Measurements from ENCODE around the gene CETN3. TPM values are rescaled to one million over a fixed set of nuclear protein-coding genes. Genes with fewer than 3 reads are reported as not detected.
A peak's percentile ranks its signal among the peaks of the same experiment; 100 is the strongest.

Gene CETN3
- total and polyA plus RNA-seq, 2 of the 13 experiments (the other 11 are each of a cell fraction or from before 2014, with no cell fraction given) = 15.4 to 71.5 TPM

DNA sequence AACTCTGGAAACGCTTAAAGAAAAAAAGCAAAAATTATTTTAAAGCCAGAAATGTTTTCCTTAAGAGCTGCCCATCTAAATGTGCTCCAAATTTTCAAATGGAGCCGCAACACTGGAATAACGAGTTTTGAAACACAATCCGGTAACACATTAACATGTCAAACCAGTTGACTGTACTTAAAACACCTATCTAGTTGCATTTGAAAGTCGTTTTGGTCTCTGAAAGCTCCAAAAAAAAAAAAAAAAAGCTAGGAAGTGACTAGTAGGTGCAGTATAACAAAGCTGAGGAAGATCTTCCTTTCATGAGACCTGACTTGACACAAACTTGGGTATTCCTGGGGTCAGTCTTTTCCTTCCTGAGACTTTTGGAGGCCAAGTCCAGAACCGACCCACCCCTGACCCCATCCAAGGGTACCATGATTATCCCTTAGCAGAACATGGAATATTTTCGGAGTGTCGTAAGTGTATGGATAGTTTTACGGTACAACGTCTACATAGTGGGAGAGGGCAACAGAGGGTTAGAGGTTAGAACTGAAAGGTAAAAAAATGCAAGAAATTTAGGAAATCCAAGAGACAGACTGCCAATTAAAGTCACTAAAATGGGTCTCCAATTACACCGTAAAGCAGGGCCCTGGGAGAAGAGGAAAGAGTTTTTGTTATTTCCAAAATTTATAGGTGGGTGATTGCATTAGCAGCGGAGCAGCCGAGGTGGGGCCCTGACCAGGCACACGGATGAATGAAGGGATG, 812 bp downstream of the CETN3 start (continued):
- TF ChIP-seq TAF1 (CRISPR knock-in tag; IDR thresholded peaks at IDR 0.05) (peak; percentile 50; the same call in 1 of the 2 replicates), CBX5 (CRISPR knock-in tag; IDR thresholded peaks at IDR 0.05; ENCODE audit: borderline replicate concordance) (no peak), RARA (CRISPR knock-in tag; IDR thresholded peaks at IDR 0.05) (no peak), SIN3A (IDR thresholded peaks at IDR 0.05; ENCODE audit: borderline replicate concordance, low read depth, low read length) (0 out of 2 replicates have a peak, but pooled peaks have one; percentile 75), ZNF780A (CRISPR knock-in tag; IDR thresholded peaks at IDR 0.05) (no peak)
- TF ChIP-seq, protein P1, sequence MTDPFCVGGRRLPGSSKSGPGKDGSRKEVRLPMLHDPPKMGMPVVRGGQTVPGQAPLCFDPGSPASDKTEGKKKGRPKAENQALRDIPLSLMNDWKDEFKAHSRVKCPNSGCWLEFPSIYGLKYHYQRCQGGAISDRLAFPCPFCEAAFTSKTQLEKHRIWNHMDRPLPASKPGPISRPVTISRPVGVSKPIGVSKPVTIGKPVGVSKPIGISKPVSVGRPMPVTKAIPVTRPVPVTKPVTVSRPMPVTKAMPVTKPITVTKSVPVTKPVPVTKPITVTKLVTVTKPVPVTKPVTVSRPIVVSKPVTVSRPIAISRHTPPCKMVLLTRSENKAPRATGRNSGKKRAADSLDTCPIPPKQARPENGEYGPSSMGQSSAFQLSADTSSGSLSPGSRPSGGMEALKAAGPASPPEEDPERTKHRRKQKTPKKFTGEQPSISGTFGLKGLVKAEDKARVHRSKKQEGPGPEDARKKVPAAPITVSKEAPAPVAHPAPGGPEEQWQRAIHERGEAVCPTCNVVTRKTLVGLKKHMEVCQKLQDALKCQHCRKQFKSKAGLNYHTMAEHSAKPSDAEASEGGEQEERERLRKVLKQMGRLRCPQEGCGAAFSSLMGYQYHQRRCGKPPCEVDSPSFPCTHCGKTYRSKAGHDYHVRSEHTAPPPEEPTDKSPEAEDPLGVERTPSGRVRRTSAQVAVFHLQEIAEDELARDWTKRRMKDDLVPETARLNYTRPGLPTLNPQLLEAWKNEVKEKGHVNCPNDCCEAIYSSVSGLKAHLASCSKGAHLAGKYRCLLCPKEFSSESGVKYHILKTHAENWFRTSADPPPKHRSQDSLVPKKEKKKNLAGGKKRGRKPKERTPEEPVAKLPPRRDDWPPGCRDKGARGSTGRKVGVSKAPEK (CRISPR knock-in tag; IDR thresholded peaks at IDR 0.05; ENCODE audit: borderline replicate concordance) = no peak
- TF ChIP-seq, protein P2, sequence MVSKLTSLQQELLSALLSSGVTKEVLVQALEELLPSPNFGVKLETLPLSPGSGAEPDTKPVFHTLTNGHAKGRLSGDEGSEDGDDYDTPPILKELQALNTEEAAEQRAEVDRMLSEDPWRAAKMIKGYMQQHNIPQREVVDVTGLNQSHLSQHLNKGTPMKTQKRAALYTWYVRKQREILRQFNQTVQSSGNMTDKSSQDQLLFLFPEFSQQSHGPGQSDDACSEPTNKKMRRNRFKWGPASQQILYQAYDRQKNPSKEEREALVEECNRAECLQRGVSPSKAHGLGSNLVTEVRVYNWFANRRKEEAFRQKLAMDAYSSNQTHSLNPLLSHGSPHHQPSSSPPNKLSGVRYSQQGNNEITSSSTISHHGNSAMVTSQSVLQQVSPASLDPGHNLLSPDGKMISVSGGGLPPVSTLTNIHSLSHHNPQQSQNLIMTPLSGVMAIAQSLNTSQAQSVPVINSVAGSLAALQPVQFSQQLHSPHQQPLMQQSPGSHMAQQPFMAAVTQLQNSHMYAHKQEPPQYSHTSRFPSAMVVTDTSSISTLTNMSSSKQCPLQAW (CRISPR knock-in tag; IDR thresholded peaks at IDR 0.05) = no peak
- TF ChIP-seq, protein P3, sequence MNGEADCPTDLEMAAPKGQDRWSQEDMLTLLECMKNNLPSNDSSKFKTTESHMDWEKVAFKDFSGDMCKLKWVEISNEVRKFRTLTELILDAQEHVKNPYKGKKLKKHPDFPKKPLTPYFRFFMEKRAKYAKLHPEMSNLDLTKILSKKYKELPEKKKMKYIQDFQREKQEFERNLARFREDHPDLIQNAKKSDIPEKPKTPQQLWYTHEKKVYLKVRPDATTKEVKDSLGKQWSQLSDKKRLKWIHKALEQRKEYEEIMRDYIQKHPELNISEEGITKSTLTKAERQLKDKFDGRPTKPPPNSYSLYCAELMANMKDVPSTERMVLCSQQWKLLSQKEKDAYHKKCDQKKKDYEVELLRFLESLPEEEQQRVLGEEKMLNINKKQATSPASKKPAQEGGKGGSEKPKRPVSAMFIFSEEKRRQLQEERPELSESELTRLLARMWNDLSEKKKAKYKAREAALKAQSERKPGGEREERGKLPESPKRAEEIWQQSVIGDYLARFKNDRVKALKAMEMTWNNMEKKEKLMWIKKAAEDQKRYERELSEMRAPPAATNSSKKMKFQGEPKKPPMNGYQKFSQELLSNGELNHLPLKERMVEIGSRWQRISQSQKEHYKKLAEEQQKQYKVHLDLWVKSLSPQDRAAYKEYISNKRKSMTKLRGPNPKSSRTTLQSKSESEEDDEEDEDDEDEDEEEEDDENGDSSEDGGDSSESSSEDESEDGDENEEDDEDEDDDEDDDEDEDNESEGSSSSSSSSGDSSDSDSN (CRISPR knock-in tag; IDR thresholded peaks at IDR 0.05) = peak; percentile 7; the same call in 1 of the 2 replicates

All from HepG2 (cell line).